ENCODE data around the gene SEC24C. TPM values are rescaled to one million over a fixed set of nuclear protein-coding genes. Genes with fewer than 3 reads are reported as not detected.
A peak's percentile ranks its signal among the peaks of the same experiment; 100 is the strongest.

SEC24C gene
- total and polyA plus RNA-seq, 2 of the 13 experiments (the other 11 are each of a cell fraction or from before 2014, with no cell fraction given) = 63.1 to 66.4 TPM

- TF ChIP-seq PHF8 (CRISPR knock-in tag; IDR thresholded peaks at IDR 0.05) = peak; percentile 79
- TF ChIP-seq SUZ12 (IDR thresholded peaks at IDR 0.05; ENCODE audit: low read depth, low read length) = peak; percentile 79
- TF ChIP-seq NONO (IDR thresholded peaks at IDR 0.05) = no peak
- TF ChIP-seq NONO (CRISPR knock-in tag; conservative IDR thresholded peaks at IDR 0.05) = 0 out of 2 replicates have a peak, but pooled peaks have one; percentile 7
- peak; percentile 90 for TF ChIP-seq FOXK2 (IDR thresholded peaks at IDR 0.05)
- TF ChIP-seq, protein P1, sequence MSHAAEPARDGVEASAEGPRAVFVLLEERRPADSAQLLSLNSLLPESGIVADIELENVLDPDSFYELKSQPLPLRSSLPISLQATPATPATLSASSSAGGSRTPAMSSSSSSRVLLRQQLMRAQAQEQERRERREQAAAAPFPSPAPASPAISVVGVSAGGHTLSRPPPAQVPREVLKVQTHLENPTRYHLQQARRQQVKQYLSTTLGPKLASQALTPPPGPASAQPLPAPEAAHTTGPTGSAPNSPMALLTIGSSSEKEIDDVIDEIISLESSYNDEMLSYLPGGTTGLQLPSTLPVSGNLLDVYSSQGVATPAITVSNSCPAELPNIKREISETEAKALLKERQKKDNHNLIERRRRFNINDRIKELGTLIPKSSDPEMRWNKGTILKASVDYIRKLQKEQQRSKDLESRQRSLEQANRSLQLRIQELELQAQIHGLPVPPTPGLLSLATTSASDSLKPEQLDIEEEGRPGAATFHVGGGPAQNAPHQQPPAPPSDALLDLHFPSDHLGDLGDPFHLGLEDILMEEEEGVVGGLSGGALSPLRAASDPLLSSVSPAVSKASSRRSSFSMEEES (CRISPR knock-in tag; IDR thresholded peaks at IDR 0.05) = no peak
- TF ChIP-seq, protein P2, sequence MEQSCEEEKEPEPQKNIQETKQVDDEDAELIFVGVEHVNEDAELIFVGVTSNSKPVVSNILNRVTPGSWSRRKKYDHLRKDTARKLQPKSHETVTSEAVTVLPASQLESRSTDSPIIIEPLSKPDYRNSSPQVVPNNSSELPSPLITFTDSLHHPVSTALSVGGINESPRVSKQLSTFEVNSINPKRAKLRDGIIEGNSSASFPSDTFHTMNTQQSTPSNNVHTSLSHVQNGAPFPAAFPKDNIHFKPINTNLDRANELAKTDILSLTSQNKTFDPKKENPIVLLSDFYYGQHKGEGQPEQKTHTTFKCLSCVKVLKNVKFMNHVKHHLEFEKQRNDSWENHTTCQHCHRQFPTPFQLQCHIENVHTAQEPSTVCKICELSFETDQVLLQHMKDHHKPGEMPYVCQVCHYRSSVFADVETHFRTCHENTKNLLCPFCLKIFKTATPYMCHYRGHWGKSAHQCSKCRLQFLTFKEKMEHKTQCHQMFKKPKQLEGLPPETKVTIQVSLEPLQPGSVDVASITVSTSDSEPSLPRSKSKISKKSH (CRISPR knock-in tag; IDR thresholded peaks at IDR 0.05; ENCODE audit: borderline replicate concordance) = no peak
- peak; percentile 64 for TF ChIP-seq PATZ1 (CRISPR knock-in tag; IDR thresholded peaks at IDR 0.05)
- TF ChIP-seq, protein P3, sequence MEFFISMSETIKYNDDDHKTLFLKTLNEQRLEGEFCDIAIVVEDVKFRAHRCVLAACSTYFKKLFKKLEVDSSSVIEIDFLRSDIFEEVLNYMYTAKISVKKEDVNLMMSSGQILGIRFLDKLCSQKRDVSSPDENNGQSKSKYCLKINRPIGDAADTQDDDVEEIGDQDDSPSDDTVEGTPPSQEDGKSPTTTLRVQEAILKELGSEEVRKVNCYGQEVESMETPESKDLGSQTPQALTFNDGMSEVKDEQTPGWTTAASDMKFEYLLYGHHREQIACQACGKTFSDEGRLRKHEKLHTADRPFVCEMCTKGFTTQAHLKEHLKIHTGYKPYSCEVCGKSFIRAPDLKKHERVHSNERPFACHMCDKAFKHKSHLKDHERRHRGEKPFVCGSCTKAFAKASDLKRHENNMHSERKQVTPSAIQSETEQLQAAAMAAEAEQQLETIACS (CRISPR knock-in tag; IDR thresholded peaks at IDR 0.05) = no peak; the same call in 1 of the 2 replicates
- TF ChIP-seq, protein P4, sequence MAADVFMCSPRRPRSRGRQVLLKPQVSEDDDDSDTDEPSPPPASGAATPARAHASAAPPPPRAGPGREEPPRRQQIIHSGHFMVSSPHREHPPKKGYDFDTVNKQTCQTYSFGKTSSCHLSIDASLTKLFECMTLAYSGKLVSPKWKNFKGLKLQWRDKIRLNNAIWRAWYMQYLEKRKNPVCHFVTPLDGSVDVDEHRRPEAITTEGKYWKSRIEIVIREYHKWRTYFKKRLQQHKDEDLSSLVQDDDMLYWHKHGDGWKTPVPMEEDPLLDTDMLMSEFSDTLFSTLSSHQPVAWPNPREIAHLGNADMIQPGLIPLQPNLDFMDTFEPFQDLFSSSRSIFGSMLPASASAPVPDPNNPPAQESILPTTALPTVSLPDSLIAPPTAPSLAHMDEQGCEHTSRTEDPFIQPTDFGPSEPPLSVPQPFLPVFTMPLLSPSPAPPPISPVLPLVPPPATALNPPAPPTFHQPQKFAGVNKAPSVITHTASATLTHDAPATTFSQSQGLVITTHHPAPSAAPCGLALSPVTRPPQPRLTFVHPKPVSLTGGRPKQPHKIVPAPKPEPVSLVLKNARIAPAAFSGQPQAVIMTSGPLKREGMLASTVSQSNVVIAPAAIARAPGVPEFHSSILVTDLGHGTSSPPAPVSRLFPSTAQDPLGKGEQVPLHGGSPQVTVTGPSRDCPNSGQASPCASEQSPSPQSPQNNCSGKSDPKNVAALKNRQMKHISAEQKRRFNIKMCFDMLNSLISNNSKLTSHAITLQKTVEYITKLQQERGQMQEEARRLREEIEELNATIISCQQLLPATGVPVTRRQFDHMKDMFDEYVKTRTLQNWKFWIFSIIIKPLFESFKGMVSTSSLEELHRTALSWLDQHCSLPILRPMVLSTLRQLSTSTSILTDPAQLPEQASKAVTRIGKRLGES (CRISPR knock-in tag; IDR thresholded peaks at IDR 0.05; ENCODE audit: borderline replicate concordance) = no peak
- TF ChIP-seq KLF16 (CRISPR knock-in tag; IDR thresholded peaks at IDR 0.05) = peak in 1 of 2 experiments; percentile 63; a peak in 1 of 4 replicates
- TF ChIP-seq HDAC2 (CRISPR knock-in tag; IDR thresholded peaks at IDR 0.05) = peak; percentile 57; the same call in 1 of the 2 replicates
- peak; percentile 76; the same call in 1 of the 2 replicates for TF ChIP-seq ZFX (CRISPR knock-in tag; IDR thresholded peaks at IDR 0.05; ENCODE audit: low read depth)
- no peak for TF ChIP-seq TOE1 (CRISPR knock-in tag; IDR thresholded peaks at IDR 0.05)
- no peak for TF ChIP-seq SOX6 (IDR thresholded peaks at IDR 0.05)
- TF ChIP-seq SOX6 (CRISPR knock-in tag; IDR thresholded peaks at IDR 0.05) = peak; percentile 35; the same call in 1 of the 2 replicates
- TF ChIP-seq, protein P5, sequence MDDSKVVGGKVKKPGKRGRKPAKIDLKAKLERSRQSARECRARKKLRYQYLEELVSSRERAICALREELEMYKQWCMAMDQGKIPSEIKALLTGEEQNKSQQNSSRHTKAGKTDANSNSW (CRISPR knock-in tag; IDR thresholded peaks at IDR 0.05; ENCODE audit: borderline replicate concordance) = no peak
- no peak for TF ChIP-seq ARNTL (CRISPR knock-in tag; IDR thresholded peaks at IDR 0.05)
- peak; percentile 65 for TF ChIP-seq ZNF335 (CRISPR knock-in tag; IDR thresholded peaks at IDR 0.05)
- TF ChIP-seq TGIF2 (CRISPR knock-in tag; IDR thresholded peaks at IDR 0.05) = peak; percentile 75
- peak; percentile 92 for TF ChIP-seq CREM (IDR thresholded peaks at IDR 0.05)
- TF ChIP-seq CREM (CRISPR knock-in tag; IDR thresholded peaks at IDR 0.05) = no peak
- TF ChIP-seq BHLHE40 (IDR thresholded peaks at IDR 0.05; ENCODE audit: low read length) = no peak
These were observed 41.1 kb downstream of the SEC24C start, which contains the start of gene ZSWIM8 (continued) for GRCh38 chr10:73785211-73785720.

All from HepG2 (cell line).